HepG2 (cell line): ENCODE data around the gene ZFAND2B. TPM values are rescaled to one million over a fixed set of nuclear protein-coding genes. Genes with fewer than 3 reads are reported as not detected.

ENCODE experiments used
- ATAC-seq: fragments of 200-7000 bp; cut with Tn5 transposase; 3 replicates; pipeline ENCODE4 v1.9.1; 2020; ENCODE audit warnings: mild to moderate bottlenecking, moderate library complexity
- BruUV-seq: library from RNA; stranded (reverse); fragments of 400-500 nt; replicated peaks from 2 replicates; lab custom pipeline; 2021; lab: Mats Ljungman, UMichigan
- CTCF ChIA-PET: fragments of 300-600 bp; formaldehyde crosslinking; extraction: SDS; loops from one replicate; lab custom pipeline; 2021; ENCODE audit warnings: low total read pairs, inconsistent platforms, low intra/inter-chr PET ratio; lab: Yijun Ruan, JAX
- POLR2A ChIA-PET: fragments of 350-600 bp; sonication (Branson Sonifier 250); formaldehyde crosslinking; loops from one replicate; lab custom pipeline; 2020; ENCODE audit warnings: antibody characterized with exemption, inconsistent platforms; lab: Yijun Ruan, JAX
- DNase-seq: peaks from one replicate; pipeline ENCODE4 v3.0.0-alpha.2; 2015; ENCODE audit warnings: low spot score
- FAIRE-seq: peaks from 3 replicates; lab custom pipeline; 2011; peaks lifted over from hg19 to GRCh38; lab: Jason Lieb, UNC
- H2AFZ ChIP-seq: one replicate; pipeline ENCODE4 v1.6.1; 2011; ENCODE audit warnings: low read length, inconsistent platforms
- H3K27ac ChIP-seq: fragments of 300-600 bp; 3 replicates; pipeline ENCODE4 v1.8.0; 2011; ENCODE audit warnings: mixed run types, mild to moderate bottlenecking, mixed read lengths, low read length, inconsistent platforms; ENCODE audit not compliant: insufficient read depth; ENCODE audit errors: extremely low read length
- H3K27me3 ChIP-seq, 2 experiments: fragments of 200-600 bp in 1 of 2; 2 replicates in 1 of 2; 3 replicates in 1 of 2; pipeline versions ENCODE4 v1.6.0 to v1.8.0; 2011; ENCODE audit warnings: low read length in 2 of 2, mild to moderate bottlenecking in 2 of 2, moderate library complexity in 2 of 2, inconsistent platforms in 1 of 2; ENCODE audit not compliant: insufficient read depth in 2 of 2, control insufficient read depth in 1 of 2
- H3K36me3 ChIP-seq, 2 experiments: fragments of 200-600 bp in 1 of 2; replicated peaks in 1 of 2; 2 replicates in 1 of 2; 3 replicates in 1 of 2; pipeline versions ENCODE4 v1.5.1 to v1.8.0; 2011; ENCODE audit warnings: low read length in 2 of 2, inconsistent platforms in 1 of 2; ENCODE audit not compliant: insufficient read depth in 2 of 2, control insufficient read depth in 1 of 2
- H3K4me1 ChIP-seq: 2 replicates; pipeline ENCODE4 v1.5.1; 2012; ENCODE audit warnings: low read length, inconsistent platforms; ENCODE audit not compliant: insufficient read depth
- H3K4me2 ChIP-seq: 2 replicates; pipeline ENCODE4 v1.6.0; 2011; ENCODE audit warnings: low read depth, low read length, inconsistent platforms
- H3K4me3 ChIP-seq, 3 experiments: fragments of 200-600 bp in 1 of 3; sonication (generic), shearing (Covaris generic) in 1 of 3; replicated peaks in 1 of 3; 2 replicates each; pipeline ENCODE4 v1.5.1; 2011 to 2016; ENCODE audit warnings: low read length in 3 of 3, inconsistent platforms in 2 of 3, low read depth in 2 of 3, mild to moderate bottlenecking in 2 of 3, control low read depth in 1 of 3, mixed read lengths in 1 of 3; ENCODE audit not compliant: insufficient read depth in 1 of 3
- H3K79me2 ChIP-seq: one replicate; pipeline ENCODE4 v1.6.1; 2011; ENCODE audit warnings: low read length, inconsistent platforms; ENCODE audit not compliant: insufficient read depth
- H3K9ac ChIP-seq: 2 replicates; pipeline ENCODE4 v1.6.0; 2011; ENCODE audit warnings: mild to moderate bottlenecking, low read depth, low read length, inconsistent platforms; ENCODE audit not compliant: insufficient read depth
- H3K9me3 ChIP-seq: 2 replicates; pipeline ENCODE4 v1.5.1; 2012; ENCODE audit warnings: mild to moderate bottlenecking, low read length
- H4K20me1 ChIP-seq: 2 replicates; pipeline ENCODE4 v1.6.0; 2011; ENCODE audit warnings: inconsistent platforms, mild to moderate bottlenecking, low read length, moderate library complexity; ENCODE audit not compliant: insufficient read depth
- CEBPB ChIP-seq: IDR thresholded peaks from 2 replicates; pipeline ENCODE4 v1.6.1; 2011; ENCODE audit warnings: low read depth, low read length, improper control_type of control experiment, borderline replicate concordance
- CREB3 ChIP-seq: sonication (generic); formaldehyde crosslinking; IDR thresholded peaks from 2 replicates; pipeline ENCODE4 v1.5.0; 2020; ENCODE audit warnings: missing genetic modification reagents
- ETS1 ChIP-seq: sonication (generic); formaldehyde crosslinking; IDR thresholded peaks from 2 replicates; pipeline ENCODE4 v1.4.0; 2020; ENCODE audit warnings: missing genetic modification reagents
- HOXA3 ChIP-seq: sonication (generic); formaldehyde crosslinking; IDR thresholded peaks from 2 replicates; pipeline ENCODE4 v1.5.0; 2020; ENCODE audit warnings: missing genetic modification reagents
- MAFG ChIP-seq: sonication (generic); formaldehyde crosslinking; IDR thresholded peaks from 2 replicates; pipeline ENCODE4 v1.5.1; 2020; ENCODE audit warnings: mild to moderate bottlenecking, missing genetic modification reagents
- NCOA5 ChIP-seq: sonication (generic); formaldehyde crosslinking; IDR thresholded peaks from 2 replicates; pipeline ENCODE4 v1.4.0; 2020; ENCODE audit warnings: missing genetic modification reagents
- PBX2 ChIP-seq: IDR thresholded peaks from 2 replicates; pipeline ENCODE4 v1.6.1; 2016; ENCODE audit warnings: control low read depth
- RARA ChIP-seq: IDR thresholded peaks from 2 replicates; pipeline ENCODE4 v1.6.1; 2016; ENCODE audit warnings: missing genetic modification reagents, missing compliant biosample characterization
- SCMH1 ChIP-seq: sonication (generic); formaldehyde crosslinking; IDR thresholded peaks from 2 replicates; pipeline ENCODE4 v1.9.0; 2021; ENCODE audit warnings: missing genetic modification reagents, mild to moderate bottlenecking, borderline replicate concordance
- SMAD1 ChIP-seq: sonication (generic); formaldehyde crosslinking; IDR thresholded peaks from 2 replicates; pipeline ENCODE4 v1.4.0; 2020; ENCODE audit warnings: missing genetic modification reagents, low read depth, mild to moderate bottlenecking, borderline replicate concordance
- TBP ChIP-seq: sonication (generic); formaldehyde crosslinking; IDR thresholded peaks from 2 replicates; pipeline ENCODE4 v1.5.0; 2020; ENCODE audit warnings: missing genetic modification reagents
- ZMYM2 ChIP-seq: sonication (generic); formaldehyde crosslinking; IDR thresholded peaks from 2 replicates; pipeline ENCODE4 v1.8.0; 2022; ENCODE audit warnings: mild to moderate bottlenecking, missing genetic modification reagents
- ZNF143 ChIP-seq: sonication (generic); formaldehyde crosslinking; IDR thresholded peaks from 2 replicates; pipeline ENCODE4 v1.4.0; 2020; ENCODE audit warnings: missing genetic modification reagents
- ZNF329 ChIP-seq: sonication (generic); formaldehyde crosslinking; IDR thresholded peaks from 2 replicates; pipeline ENCODE4 v1.9.0; 2021; ENCODE audit warnings: low read depth, mild to moderate bottlenecking, missing genetic modification reagents
- ZNF333 ChIP-seq: sonication (generic); formaldehyde crosslinking; IDR thresholded peaks from 2 replicates; pipeline ENCODE4 v1.4.0; 2020; ENCODE audit warnings: mild to moderate bottlenecking, missing genetic modification reagents, borderline replicate concordance
- ZNF598 ChIP-seq: sonication (generic); formaldehyde crosslinking; IDR thresholded peaks from 2 replicates; pipeline ENCODE4 v1.5.1; 2020; ENCODE audit warnings: mild to moderate bottlenecking, missing genetic modification reagents, borderline replicate concordance
- ZSCAN25 ChIP-seq: sonication (generic); formaldehyde crosslinking; IDR thresholded peaks from 2 replicates; pipeline ENCODE4 v1.8.0; 2022; ENCODE audit warnings: mild to moderate bottlenecking, missing genetic modification reagents
- WGBS: methylation state at CpG from one replicate; pipeline ENCODE4 v1.1.6; 2017; ENCODE audit warnings: low lambda C conversion rate; 5-methylcytosine and 5-hydroxymethylcytosine counted together
- in situ Hi-C: cut with HindIII; loops from 2 replicates; pipeline ENCODE4 v1.10.0; 2017; ENCODE audit warnings: low pct_unique_long_range_greater_than_20kb; ENCODE audit not compliant: extremely low pct_ligation_motif_present
- intact Hi-C: fragments of 100-400 bp; cut with micrococcal nuclease; formaldehyde crosslinking; loops from one replicate; pipeline ENCODE4 v1.10.0; 2022; ENCODE audit not compliant: unreplicated experiment
- polyA plus RNA-seq, 8 experiments: library from polyadenylated mRNA; depleted of rRNA in 3 of 8; stranded (reverse) in 7 of 8; unstranded in 1 of 8; fragments of >200 nt; fragmentation: Illumina TruSeq in 4 of 8; extraction: Trizol in 4 of 8; gene quantifications; 2 replicates each; pipeline versions ENCODE4 v1.2.1 to v1.2.3, GENCODE V29; 2011 to 2016; ENCODE audit warnings: low read depth in 4 of 8, missing spikeins in 1 of 8, mixed read lengths in 1 of 8; ENCODE audit not compliant: insufficient read depth in 1 of 8
- total RNA-seq, 5 experiments: library from RNA; depleted of rRNA; stranded (reverse); fragments of >200 nt; fragmentation: Illumina TruSeq; extraction: Trizol; gene quantifications; 2 replicates each; pipeline ENCODE4 v1.2.3, GENCODE V29; 2016; ENCODE audit warnings: low read depth in 1 of 5
- TF ChIP-seq, protein P1 (sequence below): IDR thresholded peaks from 2 replicates; pipeline ENCODE4 v1.6.1; 2012; ENCODE audit warnings: inconsistent platforms

Gene ZFAND2B
- total and polyA plus RNA-seq, 2 of the 13 experiments (the other 11 are each of a cell fraction or from before 2014, with no cell fraction given) = 53.3 to 115 TPM

DNA sequence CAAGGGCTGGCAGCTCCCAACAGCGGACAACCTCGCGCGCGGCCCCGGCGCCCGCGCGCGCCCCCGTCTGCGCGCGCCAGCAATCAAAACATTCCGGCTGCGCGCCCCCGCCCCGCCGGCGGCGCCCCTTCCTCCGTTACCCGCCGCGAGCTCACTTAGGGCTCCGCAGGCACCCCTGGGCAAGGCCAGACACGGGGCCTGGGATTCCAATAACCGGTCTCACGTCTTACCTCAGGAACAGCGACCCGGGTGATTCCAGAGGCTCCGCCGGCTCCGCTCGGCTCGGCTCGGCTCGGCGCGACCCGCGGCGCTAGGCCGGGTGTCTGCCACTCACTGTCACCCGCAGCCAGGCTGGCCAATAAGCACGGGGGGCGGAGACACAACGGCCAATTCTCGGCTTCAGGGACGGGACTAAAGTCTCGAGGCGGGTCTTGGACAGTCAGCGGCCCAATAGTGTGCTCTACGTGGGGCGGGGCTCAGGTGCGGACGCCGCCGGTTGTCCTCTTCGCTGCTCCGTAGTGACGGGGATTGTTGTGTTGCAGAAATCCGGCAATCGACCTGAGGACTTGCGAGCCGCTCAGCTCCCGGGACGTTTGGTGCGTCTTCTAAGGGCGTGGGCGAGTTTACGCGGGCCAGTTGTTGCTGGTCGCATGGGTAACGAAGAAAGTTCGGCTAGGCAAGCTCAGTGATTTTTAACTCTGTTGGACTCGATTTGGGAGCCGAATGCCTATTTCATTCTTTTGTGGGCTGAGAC is 22.9 kb downstream of the ZFAND2B start, which contains the start of the genes ANKZF1 and ATG9A (continued):
- TF ChIP-seq ZNF329 (CRISPR knock-in tag) = no peak

DNA sequence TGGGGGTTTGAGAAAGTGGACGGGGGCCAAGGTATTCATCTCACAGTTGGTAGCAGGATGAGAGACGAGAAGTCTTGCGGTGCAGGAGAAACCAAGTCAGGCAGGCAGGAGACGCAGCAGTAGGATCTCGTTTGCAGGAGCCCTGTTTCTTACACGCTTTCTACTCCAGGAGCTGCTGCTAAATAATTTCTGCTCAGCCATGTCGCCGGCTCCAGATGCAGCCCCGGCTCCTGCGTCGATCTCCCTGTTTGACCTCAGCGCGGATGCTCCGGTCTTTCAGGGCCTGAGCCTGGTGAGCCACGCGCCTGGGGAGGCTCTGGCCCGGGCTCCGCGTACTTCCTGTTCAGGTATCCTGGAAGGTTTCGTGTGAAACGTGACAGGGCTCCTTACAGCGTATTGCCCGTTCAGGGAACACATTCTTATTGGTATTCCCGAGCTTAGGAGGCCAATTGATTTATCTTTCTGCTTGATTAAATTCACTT is 23.5 kb downstream of the ZFAND2B start:
- CTCF ChIA-PET = interaction anchor here (1.2 to 2.3 kb wide), 2 partner anchors 64 to 69 kb away, joined by 3 to 15 read pairs; no protein-coding TSS in a partner anchor
- in situ Hi-C loops (no loop called here), intact Hi-C loops (no loop called here)
- POLR2A ChIA-PET = interaction anchor here (1.1 to 6.6 kb wide), 14 partner anchors 9 to 158 kb away, joined by 5 to 80 read pairs (median 12); partner anchors contain the start of genes ABCB6, CNPPD1, DNAJB2 and DNPEP
- no peaks in the 10 kb centered on the region for H4K20me1 ChIP-seq
- peak overlapping the region; percentile 81 for H3K27ac ChIP-seq
- H3K9me3 ChIP-seq = no peaks in the 10 kb centered on the region
- peak; percentile 45 for DNase-seq
- WGBS = 2% methylated on average over 14 of the region's 24 CpGs
- peaks cover 39% of the 10 kb centered on the region for H3K4me1 ChIP-seq
- peak overlapping the region; percentile 91 to 93 (median 93) for H3K4me3 ChIP-seq
- H2AFZ ChIP-seq = no peak overlapping the region
- no peaks in the 10 kb centered on the region; a peak in 1 of 5 replicates for H3K27me3 ChIP-seq
- peaks cover 31 to 55% of the 10 kb centered on the region in 2 experiments for H3K36me3 ChIP-seq
- FAIRE-seq = no peak
- peak overlapping the region; percentile 91 for H3K9ac ChIP-seq
- peak overlapping the region; percentile 80 for H3K4me2 ChIP-seq
- BruUV-seq = TSS peak; percentile 68
- peak; percentile 55 for ATAC-seq
- peaks cover 51% of the 10 kb centered on the region for H3K79me2 ChIP-seq
- TF ChIP-seq ZMYM2 (CRISPR knock-in tag) (no peak), PBX2 (CRISPR knock-in tag) (no peak), ZNF143 (CRISPR knock-in tag) (no peak), MAFG (CRISPR knock-in tag) (no peak), ZNF333 (CRISPR knock-in tag) (no peak), SCMH1 (CRISPR knock-in tag) (no peak), TBP (CRISPR knock-in tag) (no peak), ZSCAN25 (no peak), CEBPB (no peak), RARA (CRISPR knock-in tag) (0 out of 2 replicates have a peak, but pooled peaks have one; percentile 12), ZNF598 (CRISPR knock-in tag) (no peak; the same call in 1 of the 2 replicates), ETS1 (CRISPR knock-in tag) (0 out of 2 replicates have a peak, but pooled peaks have one; percentile 48), SMAD1 (CRISPR knock-in tag) (no peak), CREB3 (CRISPR knock-in tag) (no peak), NCOA5 (CRISPR knock-in tag) (no peak), HOXA3 (CRISPR knock-in tag) (no peak)
- TF ChIP-seq, protein P1, sequence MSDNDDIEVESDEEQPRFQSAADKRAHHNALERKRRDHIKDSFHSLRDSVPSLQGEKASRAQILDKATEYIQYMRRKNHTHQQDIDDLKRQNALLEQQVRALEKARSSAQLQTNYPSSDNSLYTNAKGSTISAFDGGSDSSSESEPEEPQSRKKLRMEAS = peak; percentile 79
